HG03432 (cell line): ENCODE measurements around the gene BRD9.
"Not testable (repeated sequence)": the region's sequence is repeated elsewhere in the genome, so short reads cannot be mapped to it uniquely, and the experiment has no call there.

Experiments
- ATAC-seq: cut with Tn5 transposase; IDR thresholded peaks from one replicate; pipeline ENCODE4 v1.9.1; 2021; ENCODE audit warnings: mild to moderate bottlenecking, moderate library complexity; ENCODE audit not compliant: unreplicated experiment

Gene BRD9

DNA sequence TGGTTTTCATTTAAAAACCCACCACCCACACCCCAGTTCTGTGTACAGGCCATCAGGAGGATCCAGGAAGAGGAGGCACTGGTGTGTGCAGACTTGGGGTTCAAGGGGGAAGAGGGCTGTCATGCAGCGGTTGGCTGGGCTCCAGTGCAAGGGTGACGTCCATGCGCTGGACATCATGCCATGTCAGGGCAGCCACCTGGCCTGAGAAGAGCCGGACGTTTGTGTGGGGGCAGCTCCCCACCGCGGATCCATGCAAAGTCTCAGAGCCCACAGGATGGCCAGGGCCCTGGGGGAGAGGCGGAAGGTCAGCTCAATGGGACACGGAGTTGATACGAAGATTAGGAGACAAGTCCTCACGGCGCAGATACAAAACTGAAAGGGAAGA is 11.1 kb downstream of the BRD9 start:
- no peak for ATAC-seq

DNA sequence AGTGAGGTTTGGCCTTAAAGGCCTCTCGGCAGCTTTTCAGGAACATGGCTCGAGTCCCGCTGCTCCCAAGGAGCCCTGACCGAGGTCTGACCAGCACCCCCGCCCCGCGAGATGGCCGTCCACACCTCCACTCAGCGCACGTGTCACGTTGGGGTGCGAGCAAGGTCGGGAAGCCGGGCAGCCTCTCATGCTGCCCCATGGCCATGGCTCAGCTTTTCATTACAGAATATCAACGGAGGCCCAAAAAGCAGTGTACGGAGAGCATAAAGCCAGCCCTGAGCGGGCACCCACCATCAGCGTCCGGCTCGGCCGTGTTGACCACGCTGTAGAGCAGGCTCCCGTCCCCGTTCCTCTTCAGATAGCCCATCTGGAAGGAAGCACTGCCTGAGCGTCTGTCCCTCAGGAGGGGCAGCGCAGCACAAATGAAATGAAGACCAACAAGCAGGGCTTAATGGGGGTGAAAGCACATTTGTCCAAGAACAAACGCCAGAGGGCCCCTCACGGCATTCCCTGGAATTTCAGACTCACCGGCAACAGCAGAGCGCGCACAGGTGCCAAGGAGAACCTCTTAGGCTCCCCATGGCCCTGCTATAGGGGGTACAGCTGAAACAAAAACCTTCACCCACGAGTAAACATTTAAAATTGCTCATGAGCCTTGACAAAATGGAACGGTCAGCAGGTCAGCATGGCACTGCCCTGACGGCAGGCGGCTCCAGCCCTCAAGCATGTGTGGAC is 11.6 kb downstream of the BRD9 start:
- ATAC-seq: no peak

DNA sequence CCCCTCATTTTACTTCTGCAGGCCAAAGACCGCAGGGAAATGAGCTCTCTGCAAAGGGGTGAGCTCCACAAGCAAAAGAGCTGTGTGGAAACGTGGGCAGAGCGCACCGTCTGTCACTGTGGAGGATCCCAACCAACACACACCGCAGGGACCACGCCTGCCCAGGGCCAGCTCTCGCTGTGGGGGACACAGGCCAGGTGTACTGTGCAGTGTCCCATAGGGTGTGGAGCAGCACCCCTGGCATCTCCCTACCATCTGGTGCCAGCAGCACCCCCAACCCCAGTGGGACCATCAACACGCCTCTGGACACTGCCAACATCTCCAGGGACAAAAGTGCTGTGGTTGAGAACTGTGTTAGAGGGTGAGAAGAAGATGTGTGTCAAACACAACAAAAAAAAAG is 13.9 kb downstream of the BRD9 start:
- ATAC-seq: not testable (repeated sequence)

DNA sequence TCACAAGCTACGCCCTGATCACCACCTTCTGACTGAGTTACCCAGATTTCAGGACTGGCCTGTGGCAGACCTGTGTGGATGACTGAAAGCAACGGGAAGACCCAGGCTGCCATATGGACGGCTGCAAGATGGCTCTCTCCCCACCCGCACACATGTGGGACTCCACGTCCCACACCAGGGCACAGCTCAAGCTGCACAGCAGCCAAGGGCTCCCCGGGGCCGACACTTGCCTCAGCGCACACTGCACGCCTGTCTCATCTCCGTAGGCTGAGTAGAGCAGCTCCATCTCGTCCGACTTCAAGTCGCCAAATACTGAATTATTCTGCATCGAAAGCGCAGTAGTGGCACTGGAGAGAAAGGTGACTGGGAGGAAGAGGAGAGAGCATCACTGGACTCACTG is 14.5 kb downstream of the BRD9 start:
- ATAC-seq: no peak

DNA sequence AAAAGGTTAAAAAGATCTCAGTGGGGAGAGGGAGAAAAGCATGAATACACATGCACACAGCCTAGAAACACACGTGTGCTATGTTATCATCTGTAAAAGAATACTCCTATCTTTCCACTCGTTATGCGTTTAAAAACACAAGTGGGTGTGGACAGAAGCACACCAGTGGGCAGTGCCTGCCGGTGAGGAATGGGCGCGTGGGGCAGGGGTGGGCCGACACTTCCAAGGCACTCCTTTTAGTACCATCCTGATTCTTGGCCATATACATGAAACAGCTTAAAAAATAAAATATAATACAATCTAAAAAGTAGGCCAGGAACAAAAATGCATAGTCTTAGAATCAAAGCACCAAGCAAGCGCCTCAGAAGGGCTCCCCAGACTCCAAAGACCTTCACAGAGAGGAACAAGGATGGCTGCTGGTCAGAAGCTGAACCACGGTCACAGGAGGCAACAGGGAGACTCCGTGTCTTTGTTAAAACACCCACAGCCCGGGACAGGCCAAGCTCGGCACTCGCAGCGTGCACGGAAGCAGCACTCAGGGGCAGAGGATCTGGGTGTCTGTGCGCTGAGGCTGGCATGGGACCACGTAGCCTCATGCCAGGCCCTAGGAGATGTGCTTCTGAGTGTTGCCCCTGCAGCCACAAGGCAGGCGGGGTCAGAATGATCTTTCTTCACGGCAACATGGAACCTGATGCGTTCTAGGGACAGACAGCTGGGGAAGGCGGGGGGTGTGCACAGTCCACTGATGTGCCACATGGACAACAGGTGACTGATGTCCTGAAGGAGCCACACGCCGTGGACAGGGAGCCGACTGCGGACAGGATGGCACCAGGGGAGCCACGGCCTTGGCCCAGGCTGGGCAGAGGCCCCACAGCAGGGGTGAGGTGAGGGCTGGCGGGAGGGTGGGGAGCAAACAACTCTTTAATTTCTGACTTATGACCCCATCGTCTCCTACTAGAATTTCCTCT is 15.9 kb downstream of the BRD9 start:
- no peak for ATAC-seq

DNA sequence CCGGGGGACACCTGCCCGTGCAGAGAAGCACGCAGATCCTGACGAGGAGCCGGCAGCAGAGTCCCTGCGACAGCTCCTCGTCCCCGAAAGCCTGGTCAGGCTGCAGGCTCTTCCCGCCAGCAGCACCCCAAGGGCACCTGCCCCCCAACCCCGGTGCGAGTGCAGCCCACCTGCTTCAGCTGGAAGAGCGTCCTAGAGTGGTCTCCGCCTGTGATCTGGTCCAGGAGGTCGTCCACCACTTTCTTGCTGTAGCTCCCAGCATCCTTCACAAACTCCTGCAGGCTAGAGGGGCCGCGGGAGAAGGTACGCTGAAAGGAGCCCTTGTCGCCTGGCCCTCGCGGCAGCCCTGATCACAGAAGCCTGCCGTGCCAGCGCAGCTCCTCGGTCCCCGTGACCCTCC is 16.7 kb downstream of the BRD9 start:
- ATAC-seq: no peak

DNA sequence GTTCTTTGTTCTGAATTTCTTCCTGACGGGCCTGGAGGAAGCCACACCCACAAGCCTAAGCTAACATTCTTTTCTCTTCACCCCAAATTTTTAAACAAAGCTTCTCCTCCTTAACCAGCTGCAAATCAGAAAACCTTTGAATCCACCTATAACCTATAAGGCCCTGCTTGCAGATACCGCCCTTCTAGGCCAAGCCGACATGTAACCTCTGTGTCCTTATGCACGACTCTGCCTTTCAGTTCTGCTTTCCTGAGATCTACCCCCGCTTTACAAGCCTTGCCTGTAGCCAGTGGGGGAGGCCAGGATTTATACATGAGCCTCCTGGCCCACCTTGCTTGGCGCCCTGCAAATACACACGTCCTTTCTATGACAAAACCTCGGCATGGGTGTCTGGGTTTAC is 19.3 kb downstream of the BRD9 start:
- ATAC-seq: no peak

DNA sequence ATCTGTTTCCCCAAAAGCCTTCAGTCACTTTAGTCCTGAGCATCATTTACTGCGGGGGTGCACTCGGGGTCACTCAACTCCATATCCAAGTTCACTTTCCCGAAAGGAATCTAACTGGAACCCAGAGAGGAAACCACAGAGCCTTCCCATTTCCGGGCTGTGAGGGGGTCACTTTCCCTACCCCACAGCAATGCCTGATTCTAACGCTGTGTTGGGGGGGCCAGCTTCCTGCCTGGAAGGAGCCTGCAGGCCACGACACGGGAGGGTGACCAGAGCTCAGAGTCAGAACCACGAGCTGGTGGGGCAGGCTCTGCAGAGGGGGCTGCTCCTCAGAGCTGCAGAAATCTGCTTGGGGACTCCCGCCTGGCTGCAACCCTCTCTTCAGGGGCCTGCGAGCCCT is 20.3 kb downstream of the BRD9 start:
- ATAC-seq: no peak

DNA sequence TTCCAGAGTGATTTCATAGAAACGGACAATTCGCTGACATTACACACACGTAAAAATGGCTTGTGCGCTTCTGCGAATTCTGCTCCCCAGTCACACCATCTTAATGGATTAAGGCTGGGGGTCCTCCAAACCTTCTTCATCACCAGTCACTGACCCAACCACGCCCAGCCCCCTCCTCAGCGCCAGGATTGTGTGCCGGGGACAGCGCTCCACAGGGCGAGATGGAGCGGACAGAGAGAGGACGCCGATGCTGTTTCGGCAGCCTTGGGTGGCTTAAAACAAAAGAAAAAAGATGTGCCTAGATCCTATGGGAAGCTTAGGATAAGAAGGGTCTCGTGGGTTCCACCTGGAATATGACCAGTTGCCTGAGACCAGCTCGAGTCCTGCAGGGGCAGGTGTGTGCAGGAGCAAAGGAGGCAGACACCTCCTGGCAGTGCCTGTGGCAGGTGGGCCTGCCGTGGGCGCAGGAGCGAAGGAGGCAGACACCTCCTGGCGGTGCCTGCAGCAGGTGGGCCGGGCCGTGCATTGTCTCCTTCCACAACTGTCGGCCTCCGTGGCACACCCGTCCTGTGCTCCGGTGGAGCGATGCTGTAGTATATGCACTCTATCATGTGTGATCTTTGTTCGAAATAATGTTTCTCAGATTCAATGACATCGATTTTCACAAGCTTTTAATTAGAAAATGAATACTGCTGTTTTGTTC is 20.9 kb downstream of the BRD9 start:
- ATAC-seq: no peak

DNA sequence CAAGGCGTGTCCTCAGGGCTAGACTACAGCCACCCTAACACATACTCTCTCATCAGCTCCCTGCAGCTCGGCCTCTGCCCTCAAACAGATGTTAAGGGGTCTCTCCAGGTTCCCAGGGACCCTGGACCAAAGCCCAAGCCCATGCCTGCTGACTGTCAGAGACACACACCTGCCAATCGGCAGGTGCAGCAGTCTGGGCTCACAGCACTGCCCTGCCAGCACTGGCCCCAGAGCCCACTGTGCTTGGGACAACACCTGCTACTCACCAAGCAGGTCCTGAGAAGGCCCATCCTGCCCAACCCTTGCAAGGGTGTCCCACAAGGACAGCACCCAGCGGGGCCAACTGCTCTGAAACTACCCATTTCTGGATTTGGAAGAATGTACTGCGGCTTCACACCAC is 21.6 kb downstream of the BRD9 start:
- ATAC-seq: no peak

DNA sequence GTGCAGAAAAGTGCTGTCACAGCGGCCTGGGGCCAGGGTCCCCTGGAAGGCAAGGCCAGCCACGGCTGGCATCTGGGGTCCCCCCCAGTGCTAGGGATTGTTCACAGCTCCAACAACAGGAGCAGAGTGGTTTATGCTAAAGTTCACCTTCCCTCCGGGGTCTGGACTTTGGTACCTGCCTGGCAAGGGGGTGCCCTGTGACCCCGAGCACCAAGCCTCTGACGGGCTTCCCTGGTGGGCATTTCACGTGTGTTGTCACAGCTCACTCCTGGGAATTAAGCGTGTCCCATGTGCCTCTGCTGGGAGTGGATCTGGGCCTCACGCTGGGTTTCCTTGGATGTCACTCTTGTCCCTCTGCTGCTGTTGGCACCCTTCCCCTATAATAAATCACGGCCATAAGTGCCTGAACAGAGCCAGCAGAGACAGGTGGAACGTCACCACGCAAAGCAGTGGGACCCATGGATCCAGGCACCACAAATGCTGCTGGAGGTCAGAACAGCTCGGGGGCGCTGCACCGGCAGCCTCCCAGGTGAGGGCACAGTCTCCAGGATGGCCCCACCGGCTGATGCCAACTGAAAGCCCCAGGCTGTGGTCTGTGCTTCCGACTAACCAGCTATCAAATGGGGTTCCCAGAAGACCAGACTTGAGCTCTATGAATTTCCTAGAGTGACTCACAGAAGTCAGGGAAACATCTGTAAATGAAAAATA is 24.0 kb downstream of the BRD9 start:
- ATAC-seq: no peak

DNA sequence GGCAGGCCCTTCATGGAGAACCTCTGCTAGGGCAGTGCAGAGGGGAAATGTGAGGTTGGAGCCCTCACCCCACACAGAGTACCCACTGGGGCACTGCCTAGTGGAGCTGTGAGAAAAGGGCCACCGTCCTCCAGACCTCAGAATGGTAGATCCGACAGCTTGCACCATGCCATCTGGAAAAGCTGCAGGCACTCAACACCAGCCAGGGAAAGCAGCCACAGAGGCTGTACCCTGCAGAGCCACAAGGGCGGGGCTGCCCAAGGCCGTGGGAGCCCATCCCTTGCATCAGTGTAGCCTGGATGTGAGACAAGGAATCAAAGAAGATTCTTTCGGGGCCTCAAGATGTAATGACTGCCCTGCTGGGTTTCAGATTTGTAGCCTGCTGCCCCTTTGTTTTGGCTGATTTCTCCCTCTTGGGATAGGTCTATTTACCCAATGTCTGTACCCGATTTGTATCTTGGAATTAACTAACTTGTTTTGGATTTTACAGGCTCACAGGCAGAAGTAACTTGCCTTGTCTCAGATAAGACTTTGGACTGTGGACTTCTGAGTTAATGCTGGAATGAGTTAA is 25.2 kb downstream of the BRD9 start:
- ATAC-seq: no peak

DNA sequence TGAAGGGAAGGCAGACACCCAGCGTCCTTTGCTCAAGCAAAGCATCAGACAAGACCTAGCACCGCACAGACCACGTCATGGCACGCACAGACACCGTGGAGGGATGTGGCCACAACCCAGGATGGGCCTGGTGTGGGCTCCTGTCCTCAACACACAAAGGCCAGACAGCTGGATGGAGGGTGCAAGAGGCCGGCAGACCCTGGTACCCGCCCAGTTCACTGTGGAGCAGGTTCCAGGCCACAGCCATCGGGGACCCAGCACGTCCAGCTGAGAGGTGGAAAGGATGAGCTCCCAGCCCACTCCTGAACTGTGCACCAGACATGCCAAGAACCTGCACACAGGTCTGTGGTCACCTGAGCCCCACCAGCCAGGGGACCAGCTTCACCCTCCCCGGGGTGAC is 26.8 kb downstream of the BRD9 start:
- no peak for ATAC-seq

DNA sequence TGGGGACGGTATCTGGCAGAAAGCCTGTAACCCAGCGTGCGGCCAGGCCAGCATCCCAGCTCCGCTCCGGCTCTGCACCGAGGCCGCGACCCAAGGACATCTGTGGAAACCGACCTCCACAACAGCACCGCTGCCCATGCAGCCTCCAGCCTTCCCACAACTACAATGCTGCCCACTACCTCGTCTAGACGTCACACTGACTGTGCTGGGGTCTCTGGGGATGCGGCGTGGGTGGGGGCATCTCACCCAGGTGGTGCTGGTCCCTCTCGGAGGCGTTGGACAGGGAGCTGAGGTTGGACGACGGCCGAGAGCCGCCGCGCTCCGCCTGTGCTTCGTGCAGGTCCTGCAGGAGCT is 27.5 kb downstream of the BRD9 start:
- no peak for ATAC-seq

DNA sequence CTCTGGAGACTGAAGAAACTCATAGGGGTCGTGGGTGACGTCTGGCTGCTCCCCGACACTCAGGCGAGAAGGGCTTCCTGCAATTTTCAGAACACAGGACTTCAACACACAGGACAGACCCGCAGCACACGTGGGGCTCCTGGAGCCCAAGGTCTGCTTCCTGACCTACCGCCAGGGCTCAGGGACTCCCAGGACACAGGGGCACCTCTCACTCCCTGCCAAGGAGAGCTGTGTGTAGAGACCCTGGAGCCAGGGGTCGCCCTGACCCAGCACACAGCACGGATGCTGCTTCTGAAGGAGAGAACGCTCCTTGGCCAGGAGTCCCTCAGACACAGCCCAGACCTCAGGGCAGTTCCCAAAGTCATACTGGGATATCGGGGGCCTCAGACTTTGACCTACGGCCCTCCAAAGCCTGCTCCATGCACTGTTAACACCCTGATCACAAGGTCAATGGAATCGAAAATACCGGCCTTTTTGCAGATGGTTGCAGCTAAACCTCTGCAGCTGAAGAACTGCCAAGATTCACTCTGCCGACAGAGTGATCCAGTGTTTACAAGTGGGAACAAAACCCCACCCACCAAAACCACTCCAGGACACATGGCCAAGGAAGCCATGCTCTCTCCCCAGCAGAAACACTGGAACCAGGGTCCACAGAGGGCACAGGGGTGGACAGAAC is 28.0 kb downstream of the BRD9 start:
- ATAC-seq: no peak

DNA sequence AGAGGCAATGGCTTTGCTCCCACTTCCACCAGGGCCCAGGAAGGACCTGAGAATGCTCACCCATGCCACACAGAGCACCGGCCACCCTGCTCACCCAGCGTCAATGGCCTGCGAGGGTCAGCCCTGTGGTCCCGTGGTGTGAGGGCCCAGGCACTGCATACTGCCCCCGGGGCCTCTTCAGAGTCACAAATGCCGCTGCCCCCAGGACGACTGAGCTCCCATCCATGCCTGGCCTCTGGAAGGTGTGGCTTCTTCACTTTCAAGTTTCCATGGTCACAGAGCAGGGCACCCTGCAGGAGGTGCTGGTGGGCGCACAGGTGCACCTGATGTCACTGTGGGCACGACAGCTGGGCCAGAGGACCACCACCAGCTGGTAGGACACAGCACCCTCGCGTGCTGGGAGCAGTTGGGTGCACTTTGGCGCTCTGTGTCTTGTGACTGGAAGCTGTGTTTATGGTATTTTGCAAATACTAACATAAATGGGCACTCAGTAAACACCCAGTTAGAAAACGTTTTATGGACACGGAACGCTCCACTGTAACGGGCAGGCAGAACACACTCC is 29.3 kb downstream of the BRD9 start:
- ATAC-seq: no peak

DNA sequence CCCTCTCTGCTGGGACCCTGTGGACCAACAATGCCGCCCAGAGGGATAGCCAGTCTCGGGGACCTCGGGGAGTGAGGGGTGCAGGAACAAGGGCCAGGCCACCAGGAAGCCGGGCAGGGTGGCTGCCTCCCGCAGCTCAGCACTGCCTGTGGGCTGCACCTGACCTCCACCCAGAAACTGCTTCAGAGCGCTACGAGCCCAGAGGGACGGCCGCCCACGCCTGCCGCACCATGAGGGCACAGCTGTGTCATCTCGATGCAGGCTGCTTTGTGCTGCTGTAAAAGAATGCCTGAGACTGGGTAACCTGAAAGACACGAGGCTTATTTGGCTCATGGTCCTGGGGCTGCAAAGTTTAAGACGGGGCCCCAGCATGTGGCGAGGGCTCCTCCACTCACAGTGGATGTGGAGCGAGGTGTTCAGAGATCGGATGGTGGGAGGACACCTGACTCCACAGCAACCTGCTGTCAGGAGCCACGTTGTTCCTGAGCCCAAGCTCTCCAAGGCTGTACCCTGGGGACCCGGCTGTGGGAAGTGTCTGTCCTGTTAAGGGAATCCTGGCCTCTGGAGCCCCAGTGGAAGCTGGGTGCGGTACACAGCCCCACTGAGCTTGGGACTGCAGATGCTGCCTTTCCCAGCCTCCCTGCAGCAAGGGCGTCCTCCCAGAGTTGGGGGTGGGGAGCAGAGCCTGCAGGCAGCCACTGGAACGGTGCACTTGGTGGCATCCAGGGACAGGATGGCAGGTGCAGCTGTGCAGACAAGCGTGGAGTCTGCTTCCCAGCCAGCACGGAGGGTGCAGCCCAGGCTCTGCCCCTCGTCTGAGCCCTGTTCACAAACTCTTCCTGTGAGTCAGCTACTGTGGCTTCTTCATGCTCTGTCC is 30.0 kb downstream of the BRD9 start:
- ATAC-seq: no peak

DNA sequence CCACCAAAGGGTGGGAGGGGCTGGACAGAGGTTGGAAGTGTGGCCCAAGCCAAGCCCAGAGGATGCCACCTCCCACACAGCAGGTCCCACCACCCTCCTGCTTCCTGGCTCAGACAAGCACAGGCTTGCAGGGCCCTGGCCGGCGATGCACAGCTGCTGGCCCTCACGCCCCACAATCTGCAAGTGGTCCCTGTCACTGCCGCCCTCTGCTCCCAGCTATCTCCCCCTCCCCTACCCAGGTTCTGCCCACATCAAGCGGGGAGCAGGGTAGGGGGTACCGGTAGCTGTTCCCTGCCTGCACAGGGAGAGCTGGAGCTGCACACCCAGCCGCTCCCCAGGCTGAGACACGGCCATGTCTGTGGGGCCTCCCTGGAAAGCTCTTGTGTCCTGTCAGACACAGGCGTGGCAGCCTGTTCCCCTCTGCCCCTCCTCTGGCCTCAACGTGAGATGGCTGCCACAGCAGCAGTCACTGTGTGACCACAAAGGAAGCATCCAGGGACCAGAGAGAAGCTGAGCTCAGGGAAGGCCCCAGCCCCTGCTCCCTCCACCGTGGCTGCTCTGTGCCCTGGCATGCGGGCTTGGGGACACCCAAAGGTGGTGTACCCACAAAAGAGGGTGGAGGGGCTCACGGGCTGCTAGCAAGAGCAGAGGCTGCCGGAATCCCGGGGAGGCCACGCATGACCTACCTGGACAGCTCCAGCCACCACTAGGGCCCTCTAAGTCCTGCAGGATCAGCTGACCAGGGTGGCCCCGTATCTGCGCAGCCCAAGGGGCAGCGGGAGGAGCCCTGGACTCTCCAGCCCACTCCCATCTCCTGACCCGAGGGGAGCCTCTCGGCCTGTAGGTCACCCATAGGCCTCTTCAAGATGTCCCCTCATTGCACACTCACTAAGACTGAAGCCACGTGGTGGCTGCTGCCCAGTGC is 30.9 kb downstream of the BRD9 start:
- no peak for ATAC-seq
